DOHH2 (cell line): ENCODE results near the gene EPHB1.

ENCODE experiments used
- CTCF ChIP-seq: fragments of 200-600 bp; sonication (generic); IDR thresholded peaks from one replicate; pipeline ENCODE4 v1.5.1; 2014; ENCODE audit warnings: antibody characterized with exemption, mild to moderate bottlenecking, low read depth, low read length; ENCODE audit not compliant: poor library complexity, severe bottlenecking
- EZH2phosphoT487 ChIP-seq: fragments of 200-600 bp; sonication (generic); IDR thresholded peaks from 2 replicates; pipeline ENCODE4 v1.6.1; 2017; ENCODE audit warnings: borderline replicate concordance, mild to moderate bottlenecking, antibody characterized with exemption, low read length, moderate library complexity, mixed read lengths

GRCh38 chr3:134823679-134824078 is 28.6 kb downstream of the EPHB1 start:
- TF ChIP-seq CTCF (no peak), EZH2phosphoT487 (no peak)
